Measurements from ENCODE around the gene APOA5.

DNA sequence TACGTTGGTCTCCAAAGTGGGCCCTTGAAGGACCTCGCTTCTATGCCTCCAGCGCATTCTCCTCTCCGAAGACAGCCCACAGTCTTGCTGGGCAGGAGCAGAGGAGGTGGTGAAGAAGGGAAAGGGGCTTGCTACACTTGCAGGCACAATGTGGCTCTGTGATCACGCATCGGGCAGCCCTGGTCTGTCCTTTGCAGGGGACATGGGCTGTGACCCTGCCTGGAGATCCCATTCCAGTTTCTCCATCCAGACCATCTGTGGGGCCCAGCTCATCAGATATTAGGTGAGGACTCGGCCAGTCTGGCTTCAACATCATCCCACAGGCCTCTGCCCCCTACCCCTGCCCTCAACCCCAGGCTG is 44.9 kb upstream of the APOA5 start:
- no peak for TF ChIP-seq EZH2 (IDR thresholded peaks at IDR 0.05; ENCODE audit: low read length, unreplicated experiment)
- TF ChIP-seq, protein P1, sequence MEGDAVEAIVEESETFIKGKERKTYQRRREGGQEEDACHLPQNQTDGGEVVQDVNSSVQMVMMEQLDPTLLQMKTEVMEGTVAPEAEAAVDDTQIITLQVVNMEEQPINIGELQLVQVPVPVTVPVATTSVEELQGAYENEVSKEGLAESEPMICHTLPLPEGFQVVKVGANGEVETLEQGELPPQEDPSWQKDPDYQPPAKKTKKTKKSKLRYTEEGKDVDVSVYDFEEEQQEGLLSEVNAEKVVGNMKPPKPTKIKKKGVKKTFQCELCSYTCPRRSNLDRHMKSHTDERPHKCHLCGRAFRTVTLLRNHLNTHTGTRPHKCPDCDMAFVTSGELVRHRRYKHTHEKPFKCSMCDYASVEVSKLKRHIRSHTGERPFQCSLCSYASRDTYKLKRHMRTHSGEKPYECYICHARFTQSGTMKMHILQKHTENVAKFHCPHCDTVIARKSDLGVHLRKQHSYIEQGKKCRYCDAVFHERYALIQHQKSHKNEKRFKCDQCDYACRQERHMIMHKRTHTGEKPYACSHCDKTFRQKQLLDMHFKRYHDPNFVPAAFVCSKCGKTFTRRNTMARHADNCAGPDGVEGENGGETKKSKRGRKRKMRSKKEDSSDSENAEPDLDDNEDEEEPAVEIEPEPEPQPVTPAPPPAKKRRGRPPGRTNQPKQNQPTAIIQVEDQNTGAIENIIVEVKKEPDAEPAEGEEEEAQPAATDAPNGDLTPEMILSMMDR (conservative IDR thresholded peaks at IDR 0.05; ENCODE audit: low read depth, low read length): no peak
- no peak for TF ChIP-seq EZH2phosphoT487 (IDR thresholded peaks at IDR 0.05; ENCODE audit: borderline replicate concordance, low read length)

Measured in PC-3 (cell line).